Neural cell (in vitro differentiated cells): ENCODE results near the gene ARHGAP45.

ENCODE experiments used
- CTCF ChIP-seq: fragments of 450-650 bp; IDR thresholded peaks from 2 replicates; pipeline ENCODE4 v1.5.1; 2014; ENCODE audit warnings: antibody characterized with exemption, mild to moderate bottlenecking, moderate library complexity; ENCODE audit not compliant: poor library complexity, severe bottlenecking
- EP300 ChIP-seq: fragments of 450-650 bp; conservative IDR thresholded peaks from 2 replicates; pipeline ENCODE4 v1.6.1; 2014; ENCODE audit warnings: antibody characterized with exemption, mild to moderate bottlenecking, moderate library complexity; ENCODE audit not compliant: poor library complexity, severe bottlenecking
- EZH2 ChIP-seq: fragments of 200-600, 300-800 bp; shearing (Covaris generic), sonication (generic); IDR thresholded peaks from 2 replicates; pipeline ENCODE4 v1.6.1; 2014; ENCODE audit warnings: antibody characterized with exemption, low read length, borderline replicate concordance, mild to moderate bottlenecking; ENCODE audit not compliant: insufficient read depth, poor library complexity, severe bottlenecking
- POLR2AphosphoS5 ChIP-seq: IDR thresholded peaks from 2 replicates; pipeline ENCODE4 v1.6.1; 2012
- RAD21 ChIP-seq: fragments of 450-650 bp; conservative IDR thresholded peaks from 2 replicates; pipeline ENCODE4 v1.6.1; 2014; ENCODE audit warnings: antibody characterized with exemption, mild to moderate bottlenecking, moderate library complexity
- SMC3 ChIP-seq: fragments of 450-650 bp; conservative IDR thresholded peaks from 2 replicates; pipeline ENCODE4 v1.6.1; 2014; ENCODE audit warnings: antibody characterized with exemption, mild to moderate bottlenecking, moderate library complexity; ENCODE audit not compliant: poor library complexity
- TF ChIP-seq, protein P1 (sequence below): IDR thresholded peaks from 2 replicates; pipeline ENCODE4 v1.6.1; 2012; ENCODE audit warnings: borderline replicate concordance

GRCh38 chr19:1051791-1052190 lies 15.2 kb upstream of the ARHGAP45 start:
- TF ChIP-seq POLR2AphosphoS5 (no peak), SMC3 (no peak), CTCF (no peak), EZH2 (no peak), EP300 (no peak), RAD21 (no peak)
- TF ChIP-seq, protein P1, sequence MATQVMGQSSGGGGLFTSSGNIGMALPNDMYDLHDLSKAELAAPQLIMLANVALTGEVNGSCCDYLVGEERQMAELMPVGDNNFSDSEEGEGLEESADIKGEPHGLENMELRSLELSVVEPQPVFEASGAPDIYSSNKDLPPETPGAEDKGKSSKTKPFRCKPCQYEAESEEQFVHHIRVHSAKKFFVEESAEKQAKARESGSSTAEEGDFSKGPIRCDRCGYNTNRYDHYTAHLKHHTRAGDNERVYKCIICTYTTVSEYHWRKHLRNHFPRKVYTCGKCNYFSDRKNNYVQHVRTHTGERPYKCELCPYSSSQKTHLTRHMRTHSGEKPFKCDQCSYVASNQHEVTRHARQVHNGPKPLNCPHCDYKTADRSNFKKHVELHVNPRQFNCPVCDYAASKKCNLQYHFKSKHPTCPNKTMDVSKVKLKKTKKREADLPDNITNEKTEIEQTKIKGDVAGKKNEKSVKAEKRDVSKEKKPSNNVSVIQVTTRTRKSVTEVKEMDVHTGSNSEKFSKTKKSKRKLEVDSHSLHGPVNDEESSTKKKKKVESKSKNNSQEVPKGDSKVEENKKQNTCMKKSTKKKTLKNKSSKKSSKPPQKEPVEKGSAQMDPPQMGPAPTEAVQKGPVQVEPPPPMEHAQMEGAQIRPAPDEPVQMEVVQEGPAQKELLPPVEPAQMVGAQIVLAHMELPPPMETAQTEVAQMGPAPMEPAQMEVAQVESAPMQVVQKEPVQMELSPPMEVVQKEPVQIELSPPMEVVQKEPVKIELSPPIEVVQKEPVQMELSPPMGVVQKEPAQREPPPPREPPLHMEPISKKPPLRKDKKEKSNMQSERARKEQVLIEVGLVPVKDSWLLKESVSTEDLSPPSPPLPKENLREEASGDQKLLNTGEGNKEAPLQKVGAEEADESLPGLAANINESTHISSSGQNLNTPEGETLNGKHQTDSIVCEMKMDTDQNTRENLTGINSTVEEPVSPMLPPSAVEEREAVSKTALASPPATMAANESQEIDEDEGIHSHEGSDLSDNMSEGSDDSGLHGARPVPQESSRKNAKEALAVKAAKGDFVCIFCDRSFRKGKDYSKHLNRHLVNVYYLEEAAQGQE: no peak
